ENCODE results near the gene SDHAF3. TPM values are rescaled to one million over a fixed set of nuclear protein-coding genes. Genes with fewer than 3 reads are reported as not detected.

SDHAF3 gene
- total and polyA plus RNA-seq, 2 of the 8 experiments (the other 6 are each of a cell fraction or from before 2014, with no cell fraction given): 12.0 to 31.3 TPM

- peaks cover 3% of the 10 kb centered on the region for H3K23me2 ChIP-seq (ENCODE audit: low read depth, low read length)
- FAIRE-seq: no peak
- POLR2A ChIA-PET (ENCODE audit: partially characterized antibody): interaction anchor here (0.6 to 1.2 kb wide), 3 partner anchors 64 to 628 kb away, joined by 3 read pairs; no protein-coding TSS in a partner anchor
Measured at GRCh38 chr7:97116308-97116707, 1.2 kb upstream of the SDHAF3 start.

More at GRCh38 chr7:97116308-97116707, 1.2 kb upstream of the SDHAF3 start:
- CTCF ChIA-PET (ENCODE audit: partially characterized antibody): interaction anchor here (0.5 to 5.0 kb wide), 7 partner anchors 11 to 1209 kb away, joined by 3 to 24 read pairs (median 5); no protein-coding TSS in a partner anchor
- H4K91ac ChIP-seq (replicated peaks; ENCODE audit: insufficient read length, low read length): no peak overlapping the region
- no peak overlapping the region for H3K4me3 ChIP-seq (ENCODE audit: extremely low read depth in 1 of 4, insufficient read depth in 2 of 4, low read depth in 3 of 4, low read length in 4 of 4)
- no peak overlapping the region for H3K18ac ChIP-seq (ENCODE audit: extremely low read depth, low read length)
- H3K56ac ChIP-seq (replicated peaks; ENCODE audit: insufficient read length, low read depth, low read length): no peak overlapping the region
- WGBS, 2 experiments (ENCODE audit: extremely low coverage in 1 of 2, insufficient coverage in 1 of 2, insufficient read length in 1 of 2, insufficient replicate concordance in 2 of 2, low coverage in 1 of 2, low lambda C conversion rate in 2 of 2, missing lambda C conversion rate in 1 of 2): 89% methylated on average over 5 of the region's 5 CpGs; no CpG with 5 or more reads in 1 of the 2 experiments
- no peak overlapping the region for H4K8ac ChIP-seq (ENCODE audit: extremely low read depth, insufficient read depth, low read length)
- H2BK15ac ChIP-seq (ENCODE audit: low read length): no peak overlapping the region
- no peaks in the 10 kb centered on the region for H4K20me1 ChIP-seq (replicated peaks in 1 of 2; ENCODE audit: control insufficient read depth in 1 of 2, insufficient read depth in 2 of 2, low read length in 2 of 2)
- H4K5ac ChIP-seq (ENCODE audit: insufficient read length, low read depth, low read length): no peak overlapping the region
- no peak overlapping the region for H3K9ac ChIP-seq (replicated peaks in 1 of 4; ENCODE audit: extremely low read depth in 1 of 4, low read depth in 3 of 4, low read length in 3 of 4)
- H3K79me2 ChIP-seq (ENCODE audit: control insufficient read depth in 1 of 2, insufficient read depth in 2 of 2, low read length in 2 of 2): peaks cover 0 to 37% of the 10 kb centered on the region in 2 experiments; a peak in 3 of 4 replicates
- H3K27ac ChIP-seq (ENCODE audit: low read depth, low read length): no peak overlapping the region
- H3K27me3 ChIP-seq (replicated peaks in 1 of 4; ENCODE audit: control insufficient read depth in 3 of 4, extremely low read depth in 1 of 4, insufficient read depth in 3 of 4, low read length in 3 of 4): no peaks in the 10 kb centered on the region; a peak in 1 of 7 replicates
- TF ChIP-seq JUND (IDR thresholded peaks at IDR 0.05; ENCODE audit: low read length) (no peak), GABPA (IDR thresholded peaks at IDR 0.05; ENCODE audit: borderline replicate concordance, insufficient read depth, low read length) (no peak), BCL11A (IDR thresholded peaks at IDR 0.05; ENCODE audit: low read depth in 2 of 2, low read length in 2 of 2) (no peak), TAF7 (optimal IDR thresholded peaks at IDR 0.05; ENCODE audit: borderline replicate concordance, low read depth, low read length) (no peak), PHF8 (conservative IDR thresholded peaks at IDR 0.05; ENCODE audit: low read depth, low read length) (no peak), POLR2AphosphoS5 (IDR thresholded peaks at IDR 0.05; ENCODE audit: low read depth, low read length) (no peak), SP1 (IDR thresholded peaks at IDR 0.05; ENCODE audit: low read depth, low read length) (no peak), FOSL1 (IDR thresholded peaks at IDR 0.05; ENCODE audit: insufficient read depth, low read depth, low read length) (no peak), NANOG (IDR thresholded peaks at IDR 0.05; ENCODE audit: insufficient read depth, low read depth, low read length, poor library complexity, severe bottlenecking) (no peak), SUZ12 (IDR thresholded peaks at IDR 0.05; ENCODE audit: low read length) (no peak)
- no peak for DNase-seq (ENCODE audit: low read depth in 1 of 2, low spot score in 2 of 2)
- peaks cover 0 to 4% (median under 1%) of the 10 kb centered on the region in 4 experiments; a peak in 1 of 7 replicates for H3K4me1 ChIP-seq (replicated peaks in 1 of 4; ENCODE audit: control insufficient read depth in 3 of 4, insufficient read depth in 4 of 4, low read length in 3 of 4)
- no peaks in the 10 kb centered on the region for H3K36me3 ChIP-seq (ENCODE audit: control insufficient read depth in 2 of 4, insufficient read depth in 4 of 4, low read length in 3 of 4)
- H2AFZ ChIP-seq (ENCODE audit: low read length): peak overlapping the region; percentile 82
- no peak overlapping the region for H2BK120ac ChIP-seq (replicated peaks; ENCODE audit: low read depth, low read length)
- no peak overlapping the region for H2BK20ac ChIP-seq (ENCODE audit: low read length)
- no peak overlapping the region for H2BK5ac ChIP-seq (ENCODE audit: low read depth, low read length)
- H3K4ac ChIP-seq (replicated peaks; ENCODE audit: insufficient read length, low read depth, low read length): no peak overlapping the region
- H3K79me1 ChIP-seq (ENCODE audit: low read depth, low read length): no peaks in the 10 kb centered on the region
- no peak overlapping the region for H3K23ac ChIP-seq (ENCODE audit: insufficient read length)
- H3K4me2 ChIP-seq (ENCODE audit: insufficient read depth in 1 of 2, low read depth in 2 of 2, low read length in 2 of 2): no peak overlapping the region; a peak in 1 of 4 replicates
- no peaks in the 10 kb centered on the region for H3K9me3 ChIP-seq (ENCODE audit: insufficient read depth in 2 of 2, low read depth in 1 of 2, low read length in 1 of 2)
- no peak overlapping the region for H2AK5ac ChIP-seq (ENCODE audit: low read depth, low read length)
- no peak overlapping the region for H3K14ac ChIP-seq (ENCODE audit: insufficient read length)
- H2BK12ac ChIP-seq (ENCODE audit: low read depth, low read length): no peak overlapping the region

Data from H1 (cell line).